ENCODE data around the gene CEP78. TPM values are rescaled to one million over a fixed set of nuclear protein-coding genes. Genes with fewer than 3 reads are reported as not detected.

Gene CEP78
- total RNA-seq, 1 experiment from 2014 or later = 38.2 TPM

DNA sequence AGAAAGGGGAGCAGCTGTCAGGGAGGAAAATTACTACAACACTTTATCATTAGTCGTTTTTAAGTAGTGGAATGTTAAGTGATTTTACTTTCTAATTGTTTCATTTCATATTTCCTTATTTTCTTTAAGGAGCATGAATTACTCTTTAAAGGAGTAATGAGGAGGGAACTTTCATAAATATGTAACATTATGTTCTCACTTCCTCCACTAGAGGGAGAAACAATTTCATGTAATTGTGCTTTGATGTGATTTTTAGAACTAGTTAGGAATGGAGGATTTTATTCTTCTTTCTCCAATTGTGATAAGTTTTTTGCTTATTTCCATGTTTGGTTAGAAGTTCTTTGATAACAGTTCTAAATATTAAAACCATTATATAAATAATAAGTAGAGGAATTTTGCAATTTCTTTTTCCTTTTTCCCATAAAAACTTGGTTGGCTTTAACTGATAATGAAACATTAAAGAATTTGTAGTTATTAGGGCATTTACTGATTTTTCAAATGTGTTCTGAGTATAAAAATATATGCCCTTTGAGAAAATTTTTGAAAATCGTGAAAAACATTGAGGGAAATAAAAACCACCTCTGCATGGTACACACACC is 25.6 kb downstream of the CEP78 start:
- H3K79me2 ChIP-seq (ENCODE audit: low read length) = 0 out of 2 replicates have a peak, but pooled peaks cover 4% of the 10 kb centered on the region
- H3K36me3 ChIP-seq (ENCODE audit: insufficient read depth, low read length) = peaks cover 30% of the 10 kb centered on the region

DNA sequence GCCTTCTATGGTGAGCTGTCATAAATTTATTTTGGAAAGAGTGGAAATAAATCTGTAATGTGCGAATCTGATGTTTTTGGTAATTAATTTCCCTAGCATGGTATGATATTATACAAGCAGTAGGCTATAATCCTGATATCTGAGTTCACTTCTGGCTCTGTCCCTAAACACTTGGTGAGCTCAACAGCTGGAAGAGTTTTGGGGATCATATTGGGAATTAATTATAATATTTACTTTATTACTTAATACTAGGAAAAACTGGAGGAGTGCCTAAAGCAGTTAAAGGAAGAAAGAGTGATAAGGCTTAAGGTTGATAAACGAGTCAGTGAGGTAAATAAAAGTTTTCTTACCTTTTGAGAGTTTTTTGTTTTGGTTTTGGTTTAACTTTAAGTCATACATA is 26.8 kb downstream of the CEP78 start:
- no peaks in the 10 kb centered on the region for H4K20me1 ChIP-seq (ENCODE audit: insufficient read depth, low read depth, low read length)
- no peaks in the 10 kb centered on the region for H3K27me3 ChIP-seq (ENCODE audit: low read length)
- H3K4me2 ChIP-seq (ENCODE audit: low read depth, low read length, poor library complexity, severe bottlenecking) = no peak overlapping the region
- H3K27ac ChIP-seq (ENCODE audit: low read length) = no peak overlapping the region
- H2AFZ ChIP-seq (ENCODE audit: low read length) = no peak overlapping the region
- no peak overlapping the region for H3K4me3 ChIP-seq (ENCODE audit: low read length)
- peaks cover 32% of the 10 kb centered on the region for H3K36me3 ChIP-seq (ENCODE audit: insufficient read depth, low read length)
- no peak for DNase-seq
- 0 out of 2 replicates have a peak, but pooled peaks cover 4% of the 10 kb centered on the region for H3K79me2 ChIP-seq (ENCODE audit: low read length)
- H3K4me1 ChIP-seq (ENCODE audit: low read length) = peaks cover 12% of the 10 kb centered on the region
- no peak overlapping the region for H3K9ac ChIP-seq (ENCODE audit: low read length)
- H3K9me2 ChIP-seq (replicated peaks; ENCODE audit: insufficient read depth, low read length) = no peaks in the 10 kb centered on the region
- no peaks in the 10 kb centered on the region for H3K9me3 ChIP-seq (ENCODE audit: low read length)

More for the DNA sequence above, 25.6 kb downstream of the CEP78 start:
- H2AFZ ChIP-seq (ENCODE audit: low read length) = no peak overlapping the region
- no peaks in the 10 kb centered on the region for H4K20me1 ChIP-seq (ENCODE audit: insufficient read depth, low read depth, low read length)
- H3K9ac ChIP-seq (ENCODE audit: low read length) = no peak overlapping the region
- H3K4me2 ChIP-seq (ENCODE audit: low read depth, low read length, poor library complexity, severe bottlenecking) = no peak overlapping the region
- no peaks in the 10 kb centered on the region for H3K9me2 ChIP-seq (replicated peaks; ENCODE audit: insufficient read depth, low read length)
- H3K4me3 ChIP-seq (ENCODE audit: low read length) = no peak overlapping the region
- no peak overlapping the region for H3K27ac ChIP-seq (ENCODE audit: low read length)
- no peaks in the 10 kb centered on the region for H3K27me3 ChIP-seq (ENCODE audit: low read length)
- H3K4me1 ChIP-seq (ENCODE audit: low read length) = peaks cover 23% of the 10 kb centered on the region
- peak; percentile 79 for DNase-seq
- H3K9me3 ChIP-seq (ENCODE audit: low read length) = no peaks in the 10 kb centered on the region

DNA sequence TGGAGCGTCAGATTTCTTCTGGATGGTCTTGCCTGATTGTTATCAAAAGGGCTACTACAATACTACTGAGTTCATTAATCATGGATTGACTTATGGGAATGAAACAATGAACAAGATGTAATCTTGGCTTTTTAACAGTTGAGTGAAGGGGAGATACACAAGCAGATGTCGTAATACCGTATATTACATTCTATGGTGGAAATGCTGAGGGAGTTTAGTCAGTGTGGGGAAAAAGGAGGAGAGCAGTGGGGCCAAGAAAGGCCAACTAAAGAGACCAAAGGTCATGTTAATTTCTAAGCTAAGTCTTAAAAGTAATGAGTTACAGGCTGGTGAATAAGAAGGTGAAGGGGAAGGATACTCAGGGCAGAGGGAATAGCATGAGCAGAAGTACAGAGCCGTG is 32.0 kb downstream of the CEP78 start:
- DNase-seq = no peak
- H3K27ac ChIP-seq (ENCODE audit: low read length) = no peak overlapping the region
- H4K20me1 ChIP-seq (ENCODE audit: insufficient read depth, low read depth, low read length) = no peaks in the 10 kb centered on the region
- 0 out of 2 replicates have a peak, but pooled peaks cover 3% of the 10 kb centered on the region for H3K4me1 ChIP-seq (ENCODE audit: low read length)
- no peaks in the 10 kb centered on the region for H3K9me3 ChIP-seq (ENCODE audit: low read length)
- H3K79me2 ChIP-seq (ENCODE audit: low read length) = no peaks in the 10 kb centered on the region
- H2AFZ ChIP-seq (ENCODE audit: low read length) = no peak overlapping the region
- no peak overlapping the region for H3K4me3 ChIP-seq (ENCODE audit: low read length)
- no peak overlapping the region for H3K9ac ChIP-seq (ENCODE audit: low read length)
- no peaks in the 10 kb centered on the region for H3K9me2 ChIP-seq (replicated peaks; ENCODE audit: insufficient read depth, low read length)
- H3K36me3 ChIP-seq (ENCODE audit: insufficient read depth, low read length) = peaks cover 53% of the 10 kb centered on the region
- H3K4me2 ChIP-seq (ENCODE audit: low read depth, low read length, poor library complexity, severe bottlenecking) = no peak overlapping the region
- no peaks in the 10 kb centered on the region for H3K27me3 ChIP-seq (ENCODE audit: low read length)

DNA sequence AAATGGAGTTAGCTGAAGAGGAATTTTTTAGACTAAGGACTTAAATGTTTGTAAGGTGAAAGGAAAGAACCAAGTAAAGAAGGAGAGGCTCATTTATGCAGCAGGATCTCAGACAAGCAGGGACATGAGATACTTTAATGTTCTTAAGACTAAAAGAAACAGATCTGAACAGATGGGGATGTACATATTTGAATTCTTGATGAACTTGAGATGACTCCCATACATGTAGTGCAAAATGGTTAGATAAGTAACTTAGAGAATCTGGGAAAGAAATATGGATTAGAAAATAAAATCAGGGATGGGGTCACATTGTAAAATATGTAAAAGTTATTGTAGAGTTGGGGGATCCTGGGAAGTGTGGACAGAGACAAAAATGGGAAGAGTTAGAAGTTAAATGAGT is 33.9 kb downstream of the CEP78 start:
- Histone ChIP-seq H3K27me3 (ENCODE audit: low read length) (no peaks in the 10 kb centered on the region), H3K79me2 (ENCODE audit: low read length) (no peaks in the 10 kb centered on the region), H2AFZ (ENCODE audit: low read length) (no peak overlapping the region), H3K4me1 (ENCODE audit: low read length) (0 out of 2 replicates have a peak, but pooled peaks cover 2% of the 10 kb centered on the region), H3K4me3 (ENCODE audit: low read length) (no peak overlapping the region), H3K9me3 (ENCODE audit: low read length) (no peaks in the 10 kb centered on the region), H3K36me3 (ENCODE audit: insufficient read depth, low read length) (peaks cover 46% of the 10 kb centered on the region), H4K20me1 (ENCODE audit: insufficient read depth, low read depth, low read length) (no peaks in the 10 kb centered on the region), H3K9ac (ENCODE audit: low read length) (no peak overlapping the region), H3K9me2 (replicated peaks; ENCODE audit: insufficient read depth, low read length) (no peaks in the 10 kb centered on the region), H3K27ac (ENCODE audit: low read length) (no peak overlapping the region), H3K4me2 (ENCODE audit: low read depth, low read length, poor library complexity, severe bottlenecking) (no peak overlapping the region)
- no peak for DNase-seq

DNA sequence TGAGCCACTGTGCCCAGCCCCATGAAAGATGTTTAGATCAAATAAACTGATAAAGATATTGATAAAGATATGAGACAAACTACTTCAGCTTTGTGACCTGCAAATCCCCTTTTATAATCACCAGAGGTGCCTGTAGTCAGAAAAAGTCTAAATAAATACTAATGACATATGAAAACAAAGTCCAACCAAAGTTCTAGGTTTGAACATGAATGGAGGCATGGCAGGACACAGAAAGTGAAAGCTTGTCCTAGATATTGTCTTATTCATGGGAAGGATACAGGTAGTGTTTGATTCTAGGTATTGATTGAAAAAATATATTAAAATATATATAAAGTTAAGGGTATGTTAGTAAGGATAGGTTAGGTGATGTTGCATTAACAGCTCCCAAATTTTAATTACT is 36.4 kb downstream of the CEP78 start:
- Histone ChIP-seq H3K79me2 (ENCODE audit: low read length) (no peaks in the 10 kb centered on the region), H3K4me3 (ENCODE audit: low read length) (no peak overlapping the region), H3K4me2 (ENCODE audit: low read depth, low read length, poor library complexity, severe bottlenecking) (no peak overlapping the region), H3K4me1 (ENCODE audit: low read length) (no peaks in the 10 kb centered on the region), H3K27ac (ENCODE audit: low read length) (no peak overlapping the region), H3K9ac (ENCODE audit: low read length) (no peak overlapping the region), H3K9me2 (replicated peaks; ENCODE audit: insufficient read depth, low read length) (no peaks in the 10 kb centered on the region), H2AFZ (ENCODE audit: low read length) (no peak overlapping the region), H4K20me1 (ENCODE audit: insufficient read depth, low read depth, low read length) (no peaks in the 10 kb centered on the region), H3K9me3 (ENCODE audit: low read length) (no peaks in the 10 kb centered on the region), H3K27me3 (ENCODE audit: low read length) (no peaks in the 10 kb centered on the region), H3K36me3 (ENCODE audit: insufficient read depth, low read length) (peaks cover 25% of the 10 kb centered on the region)
- no peak for DNase-seq

DNA sequence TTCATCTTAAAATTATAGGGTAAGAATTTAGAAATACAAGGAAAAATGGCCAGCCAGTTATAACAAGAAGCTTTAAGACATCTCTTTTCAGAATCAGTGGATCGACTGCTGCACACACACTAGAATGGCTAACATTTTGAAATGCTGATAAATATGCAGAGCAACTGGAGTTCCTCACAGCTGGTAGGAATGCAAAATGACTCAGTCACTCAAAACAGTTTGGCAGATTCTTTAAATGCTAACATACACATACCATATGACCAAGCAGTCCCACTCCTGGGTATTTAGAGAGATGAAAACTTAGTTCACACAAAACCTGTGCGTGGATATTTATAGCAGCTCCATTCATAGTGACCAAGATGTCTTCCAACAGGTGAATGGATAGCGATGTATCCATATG is 37.9 kb downstream of the CEP78 start:
- Histone ChIP-seq H3K79me2 (ENCODE audit: low read length) (no peaks in the 10 kb centered on the region), H3K9me3 (ENCODE audit: low read length) (no peaks in the 10 kb centered on the region), H3K4me3 (ENCODE audit: low read length) (no peak overlapping the region), H3K4me2 (ENCODE audit: low read depth, low read length, poor library complexity, severe bottlenecking) (no peak overlapping the region), H3K27ac (ENCODE audit: low read length) (no peak overlapping the region), H2AFZ (ENCODE audit: low read length) (no peak overlapping the region), H4K20me1 (ENCODE audit: insufficient read depth, low read depth, low read length) (no peaks in the 10 kb centered on the region), H3K9ac (ENCODE audit: low read length) (no peak overlapping the region), H3K9me2 (replicated peaks; ENCODE audit: insufficient read depth, low read length) (no peaks in the 10 kb centered on the region), H3K36me3 (ENCODE audit: insufficient read depth, low read length) (peaks cover 17% of the 10 kb centered on the region), H3K4me1 (ENCODE audit: low read length) (no peaks in the 10 kb centered on the region), H3K27me3 (ENCODE audit: low read length) (no peaks in the 10 kb centered on the region)
- DNase-seq = no peak

DNA sequence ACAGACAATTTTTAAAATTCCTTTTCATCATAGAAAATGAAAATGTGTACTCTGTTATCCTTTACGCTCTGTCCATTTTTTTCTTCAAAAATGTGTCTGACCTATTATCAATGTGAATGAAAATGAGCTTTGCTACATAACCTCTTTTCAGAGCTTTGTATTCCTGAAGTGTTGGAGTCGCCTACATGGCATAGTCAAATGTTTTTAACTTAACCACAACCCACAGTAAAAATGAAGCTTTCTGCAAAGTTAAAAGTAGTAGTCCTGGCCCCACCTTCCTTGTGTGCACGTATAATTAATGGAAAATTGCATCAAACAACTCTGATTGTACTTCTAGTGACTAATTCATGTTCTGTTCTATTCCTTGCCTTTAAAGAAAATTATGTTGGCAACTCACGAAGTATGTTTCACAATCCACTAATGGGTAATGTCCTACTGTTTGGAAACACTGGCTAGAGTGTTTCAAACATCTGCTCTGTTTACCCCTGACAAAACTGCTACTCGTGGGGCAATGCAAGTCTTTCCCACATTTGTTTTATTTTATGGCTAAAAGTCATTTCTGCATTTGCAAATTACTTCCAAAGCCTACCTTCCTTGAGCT is 42.4 kb downstream of the CEP78 start:
- Histone ChIP-seq H3K27me3 (ENCODE audit: low read length) (no peaks in the 10 kb centered on the region), H4K20me1 (ENCODE audit: insufficient read depth, low read depth, low read length) (no peaks in the 10 kb centered on the region), H3K9me3 (ENCODE audit: low read length) (no peaks in the 10 kb centered on the region), H3K9ac (ENCODE audit: low read length) (no peak overlapping the region), H3K4me3 (ENCODE audit: low read length) (no peak overlapping the region), H3K79me2 (ENCODE audit: low read length) (no peaks in the 10 kb centered on the region), H3K27ac (ENCODE audit: low read length) (no peak overlapping the region), H3K36me3 (ENCODE audit: insufficient read depth, low read length) (no peaks in the 10 kb centered on the region), H3K4me2 (ENCODE audit: low read depth, low read length, poor library complexity, severe bottlenecking) (no peak overlapping the region), H3K9me2 (replicated peaks; ENCODE audit: insufficient read depth, low read length) (no peaks in the 10 kb centered on the region), H3K4me1 (ENCODE audit: low read length) (no peaks in the 10 kb centered on the region), H2AFZ (ENCODE audit: low read length) (no peak overlapping the region)
- no peak for DNase-seq

DNA sequence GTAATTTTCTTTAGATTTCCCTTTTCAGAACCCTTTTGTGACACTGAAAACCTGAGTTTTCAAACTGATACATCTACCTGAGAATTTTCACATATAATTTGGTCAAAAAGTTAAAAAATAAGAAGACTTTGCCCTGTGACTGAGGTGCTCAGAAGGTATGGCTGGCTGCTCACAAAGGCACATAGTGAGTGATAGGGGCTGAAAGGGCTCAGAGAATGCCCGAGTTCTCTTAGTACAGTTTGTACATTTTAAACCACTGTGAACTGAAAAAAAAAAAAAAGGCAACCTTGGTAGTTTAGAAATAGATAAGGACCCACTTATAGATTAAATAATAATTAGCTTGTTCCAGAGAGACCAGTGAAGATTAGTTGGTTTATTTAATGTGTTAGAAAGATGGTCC is 42.9 kb downstream of the CEP78 start:
- Histone ChIP-seq H3K9me3 (ENCODE audit: low read length) (no peaks in the 10 kb centered on the region), H4K20me1 (ENCODE audit: insufficient read depth, low read depth, low read length) (no peaks in the 10 kb centered on the region), H3K9me2 (replicated peaks; ENCODE audit: insufficient read depth, low read length) (no peaks in the 10 kb centered on the region), H3K27ac (ENCODE audit: low read length) (no peak overlapping the region), H3K4me3 (ENCODE audit: low read length) (no peak overlapping the region), H3K4me1 (ENCODE audit: low read length) (no peaks in the 10 kb centered on the region), H3K27me3 (ENCODE audit: low read length) (no peaks in the 10 kb centered on the region), H3K36me3 (ENCODE audit: insufficient read depth, low read length) (no peaks in the 10 kb centered on the region), H3K4me2 (ENCODE audit: low read depth, low read length, poor library complexity, severe bottlenecking) (no peak overlapping the region), H2AFZ (ENCODE audit: low read length) (no peak overlapping the region), H3K79me2 (ENCODE audit: low read length) (no peaks in the 10 kb centered on the region), H3K9ac (ENCODE audit: low read length) (no peak overlapping the region)
- DNase-seq = no peak
